ENCODE data around the gene TMEM108.

The TMEM108 gene

GRCh38 chr3:133386876-133387275, 348.7 kb downstream of the TMEM108 start:
- no peak for DNase-seq (ENCODE audit: low read depth in 2 of 2)

GRCh38 chr3:133387341-133387740, 349.1 kb downstream of the TMEM108 start:
- DNase-seq (ENCODE audit: low read depth in 2 of 2): no peak

GRCh38 chr3:133388696-133389395, 350.7 kb downstream of the TMEM108 start:
- DNase-seq (ENCODE audit: low read depth in 2 of 2): no peak

GRCh38 chr3:133390715-133391114, 352.5 kb downstream of the TMEM108 start:
- no peak for DNase-seq (ENCODE audit: low read depth in 2 of 2)

DNA sequence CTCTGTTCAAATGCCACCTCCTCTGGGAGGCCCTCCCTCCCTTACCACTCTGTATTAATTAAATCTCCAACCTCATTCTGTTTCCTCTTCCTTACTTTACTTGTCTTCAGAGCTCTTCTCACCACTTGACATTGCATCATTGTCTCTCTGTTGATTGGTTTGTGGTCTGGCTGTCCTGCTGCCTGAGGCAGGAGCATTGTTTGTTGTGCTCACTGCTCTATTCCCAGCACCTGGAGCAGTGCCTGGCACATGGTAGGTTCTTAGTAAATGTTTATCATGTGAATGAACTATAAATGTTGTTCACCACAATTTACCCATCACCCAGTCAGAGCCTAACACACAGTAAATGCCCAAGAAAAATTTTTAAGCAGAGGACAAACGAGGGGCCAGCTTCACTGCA, 355.0 kb downstream of the TMEM108 start:
- DNase-seq (ENCODE audit: low read depth in 2 of 2): no peak

- DNase-seq (ENCODE audit: low read depth in 2 of 2): no peak
These were observed 355.7 kb downstream of the TMEM108 start for GRCh38 chr3:133393691-133394474.

GRCh38 chr3:133394561-133395311, 356.5 kb downstream of the TMEM108 start:
- DNase-seq (ENCODE audit: low read depth in 2 of 2): no peak

- no peak for DNase-seq (ENCODE audit: low read depth in 2 of 2)
These were observed 358.7 kb downstream of the TMEM108 start for GRCh38 chr3:133396906-133397305.

- DNase-seq (ENCODE audit: low read depth in 2 of 2): no peak
These were observed 361.9 kb downstream of the TMEM108 start, which contains the start of gene BFSP2 for GRCh38 chr3:133400006-133400515. TSS of gene BFSP2 (plus strand) at chr3:133400056. CDS start at chr3:133400084, 28 bp downstream.

GRCh38 chr3:133401374-133402135, 363.4 kb downstream of the TMEM108 start:
- no peak for DNase-seq (ENCODE audit: low read depth in 2 of 2)

DNA sequence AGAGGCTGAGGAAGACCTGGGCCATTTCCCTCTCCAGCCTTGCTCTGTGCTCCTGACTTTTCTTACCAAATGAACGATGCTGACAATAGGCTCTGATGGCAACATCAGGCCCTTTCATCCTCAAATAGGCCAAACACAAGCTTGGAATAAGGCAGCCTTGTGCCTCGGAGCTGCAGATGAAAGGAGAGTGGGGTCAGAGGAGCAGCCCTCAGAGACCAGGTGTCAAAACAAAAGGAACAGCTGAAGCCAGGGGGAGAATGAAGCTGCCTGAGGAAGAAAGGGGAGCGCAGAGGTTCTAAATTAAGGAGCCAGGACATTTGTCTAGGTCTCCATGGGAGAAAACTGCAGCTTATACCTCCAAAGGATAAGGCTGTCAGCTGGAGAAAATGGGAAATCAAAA, 366.7 kb downstream of the TMEM108 start:
- DNase-seq (ENCODE audit: low read depth in 2 of 2): no peak

DNA sequence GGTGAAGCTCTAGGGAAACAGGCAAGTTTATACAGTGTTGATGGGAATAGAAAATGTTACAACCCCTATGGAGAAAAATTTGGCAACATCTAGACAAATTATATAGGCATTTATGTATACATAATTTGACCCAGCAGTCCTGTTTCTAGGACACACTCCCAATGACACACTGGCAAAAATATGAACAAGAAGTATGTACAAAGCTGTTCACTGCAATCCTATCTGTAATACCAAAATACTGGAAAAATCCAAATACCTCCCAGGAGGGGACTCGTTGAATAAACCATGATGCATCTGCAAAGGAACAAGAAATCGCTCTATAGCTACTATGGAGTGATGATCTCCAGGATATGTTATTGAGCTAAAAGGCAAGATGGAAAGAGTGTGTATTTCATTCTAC, 370.2 kb downstream of the TMEM108 start:
- no peak for DNase-seq (ENCODE audit: low read depth in 2 of 2)

GRCh38 chr3:133408961-133409360, 370.8 kb downstream of the TMEM108 start:
- no peak for DNase-seq (ENCODE audit: low read depth in 2 of 2)

- DNase-seq (ENCODE audit: low read depth in 2 of 2): no peak
These were observed 372.2 kb downstream of the TMEM108 start for GRCh38 chr3:133410191-133410892.

GRCh38 chr3:133412183-133413132, 374.3 kb downstream of the TMEM108 start:
- DNase-seq (ENCODE audit: low read depth in 2 of 2): no peak

DNA sequence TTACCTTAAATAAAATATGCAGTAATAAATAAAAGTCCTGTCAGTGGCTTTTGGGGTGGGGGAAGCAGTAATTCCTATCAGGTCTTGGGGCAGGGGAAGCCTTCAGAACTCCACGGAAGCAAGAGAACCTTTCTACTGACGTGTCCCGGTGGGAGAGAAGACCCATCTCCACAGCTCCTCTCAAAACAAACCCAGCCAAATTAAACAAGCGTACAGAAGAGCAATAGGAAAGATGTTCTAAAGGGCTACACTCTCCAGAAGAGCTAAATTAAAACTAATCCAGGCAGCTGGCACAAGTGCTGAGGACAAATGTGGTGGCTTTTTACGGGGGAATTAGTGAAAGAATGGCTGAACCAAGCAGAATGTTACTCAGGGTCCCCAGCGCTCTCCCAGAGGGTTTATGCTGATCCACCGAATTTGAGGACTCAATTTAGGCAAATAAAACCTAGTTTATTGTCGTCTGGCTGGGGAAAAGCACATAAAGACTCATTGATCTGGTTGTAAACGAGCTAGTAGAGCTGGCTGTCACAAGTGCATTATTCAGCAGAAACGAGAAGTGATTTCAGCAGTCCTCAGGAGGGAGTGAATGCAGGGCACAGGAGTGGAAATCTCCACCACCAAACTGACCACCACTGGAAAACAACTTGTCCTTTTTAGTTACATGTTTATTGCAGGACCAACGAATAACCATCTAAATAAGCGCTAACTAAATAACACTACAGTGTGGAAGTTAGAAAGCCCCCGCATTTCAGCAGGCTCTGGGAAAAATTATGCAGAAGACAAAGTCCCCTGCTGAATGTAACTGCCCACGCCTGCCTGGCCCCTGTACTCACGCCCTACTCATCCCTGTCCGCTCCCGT, 375.2 kb downstream of the TMEM108 start:
- no peak for DNase-seq (ENCODE audit: low read depth in 2 of 2)

- DNase-seq (ENCODE audit: low read depth in 2 of 2): no peak
These were observed 375.8 kb downstream of the TMEM108 start for GRCh38 chr3:133414021-133414392.

GRCh38 chr3:133418361-133418760, 380.2 kb downstream of the TMEM108 start:
- no peak for DNase-seq (ENCODE audit: low read depth in 2 of 2)

Data from stimulated activated CD4-positive, alpha-beta T cell treated with anti-CD3 and anti-CD28 coated beads, Interleukin-12 subunit alpha, Interleukin-12 subunit beta, amount 100 ng/mL, for 24 hours (primary cell).